NCI-H1048 (cell line): ENCODE data around the gene SKAP2.

Experiments
- DNase-seq: peaks from one replicate; lab custom pipeline; 2025; lab: John Stamatoyannopoulos, UW

Gene SKAP2

DNA sequence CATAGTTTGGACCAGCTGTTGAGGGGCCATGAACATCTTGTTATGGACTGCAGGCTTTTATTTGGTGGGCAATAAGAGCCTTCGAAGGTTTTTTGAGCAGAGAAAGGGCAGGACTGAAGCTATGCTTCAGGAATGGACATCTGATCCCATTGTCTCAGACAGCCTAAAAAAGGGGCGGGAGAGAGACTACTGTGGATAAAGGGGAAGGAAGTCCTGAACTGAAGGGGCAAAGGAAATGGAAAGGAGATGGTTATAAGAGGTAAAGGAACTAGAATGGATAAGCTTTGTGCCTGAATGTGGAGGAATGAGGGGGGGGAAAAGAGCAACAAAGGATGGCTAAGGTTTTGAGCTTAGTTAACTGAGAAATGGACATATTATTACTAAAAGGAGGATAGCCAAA, 172.5 kb downstream of the SKAP2 start:
- DNase-seq, result no peak

- no peak for DNase-seq
Observed at GRCh38 chr7:26691406-26691805, 173.0 kb downstream of the SKAP2 start.

DNA sequence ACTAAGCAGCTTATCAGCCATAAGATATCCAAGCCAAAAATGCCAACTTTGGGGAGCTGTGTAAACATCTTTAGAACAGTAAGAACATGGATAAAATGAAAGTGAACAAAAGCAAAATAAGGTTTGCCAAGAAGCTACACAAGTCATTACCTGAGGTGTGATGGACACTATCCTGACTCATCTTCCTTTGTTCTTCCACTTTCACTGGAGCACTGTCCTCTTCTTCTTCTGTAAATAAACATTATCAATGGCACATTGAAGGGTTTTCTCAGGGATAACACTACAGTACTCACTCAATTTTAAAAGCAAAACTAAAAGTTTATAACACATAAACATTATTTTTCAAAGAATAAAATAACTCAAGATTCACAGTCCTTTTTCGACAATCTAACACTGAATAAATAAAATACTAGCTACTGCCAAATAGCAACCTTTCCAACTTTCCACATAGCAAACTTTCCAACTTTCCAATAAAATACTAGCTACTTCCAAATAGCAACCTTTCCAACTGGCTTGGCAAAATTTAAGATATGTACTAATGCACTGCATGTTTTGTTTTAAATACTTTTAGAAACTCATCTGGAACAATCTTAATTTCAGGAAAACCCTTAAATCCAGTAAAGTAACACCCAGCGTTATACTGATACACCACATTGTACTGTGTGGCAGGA, 174.1 kb downstream of the SKAP2 start:
- no peak for DNase-seq

DNA sequence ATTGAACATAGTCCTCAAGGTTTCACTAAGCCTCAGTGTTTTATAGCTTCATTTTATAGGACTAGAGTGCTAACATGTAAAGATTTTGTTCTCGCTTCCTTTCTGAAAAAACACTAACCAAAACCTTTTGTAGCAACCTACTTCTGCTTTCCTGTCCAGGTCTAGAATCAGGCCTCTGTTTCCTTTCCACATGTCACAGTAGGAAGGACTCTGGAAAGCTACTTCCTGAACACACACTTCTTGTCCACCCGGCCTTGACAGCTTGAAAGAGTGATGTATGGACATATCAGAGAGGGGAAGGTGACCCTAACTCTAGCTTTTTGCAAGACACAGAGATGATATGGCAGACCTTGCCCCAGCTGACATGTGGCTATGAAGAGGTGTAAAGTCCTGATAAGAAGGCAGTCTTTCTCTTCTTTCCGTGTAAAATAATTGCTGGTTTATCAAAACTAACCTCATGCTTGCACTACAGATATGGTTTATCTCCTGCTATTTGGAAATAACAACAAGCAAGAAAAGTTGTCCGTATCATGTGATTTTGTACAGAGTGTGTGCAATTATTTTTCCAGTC, 175.4 kb downstream of the SKAP2 start:
- DNase-seq, result no peak

GRCh38 chr7:26688388-26688787, 176.0 kb downstream of the SKAP2 start:
- DNase-seq, result no peak

DNA sequence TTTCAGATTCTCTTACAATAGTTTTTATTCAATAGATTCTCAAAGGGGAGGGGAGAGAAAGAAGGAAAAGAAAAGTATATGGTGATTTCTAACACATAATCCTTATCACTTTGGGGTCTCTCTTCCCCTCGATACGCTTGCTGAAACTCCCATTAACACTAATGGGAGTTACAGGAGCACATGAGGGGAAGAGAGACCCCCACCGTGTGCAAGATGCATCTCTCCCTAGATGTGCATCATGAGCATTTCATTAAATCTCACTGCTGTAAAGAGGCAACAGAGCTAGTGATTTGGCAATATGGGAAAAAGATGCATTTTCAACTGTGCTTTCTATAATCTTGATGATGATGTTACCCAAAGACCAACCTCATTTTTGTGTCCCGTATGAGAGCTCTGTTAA, 177.4 kb downstream of the SKAP2 start:
- no peak for DNase-seq

DNA sequence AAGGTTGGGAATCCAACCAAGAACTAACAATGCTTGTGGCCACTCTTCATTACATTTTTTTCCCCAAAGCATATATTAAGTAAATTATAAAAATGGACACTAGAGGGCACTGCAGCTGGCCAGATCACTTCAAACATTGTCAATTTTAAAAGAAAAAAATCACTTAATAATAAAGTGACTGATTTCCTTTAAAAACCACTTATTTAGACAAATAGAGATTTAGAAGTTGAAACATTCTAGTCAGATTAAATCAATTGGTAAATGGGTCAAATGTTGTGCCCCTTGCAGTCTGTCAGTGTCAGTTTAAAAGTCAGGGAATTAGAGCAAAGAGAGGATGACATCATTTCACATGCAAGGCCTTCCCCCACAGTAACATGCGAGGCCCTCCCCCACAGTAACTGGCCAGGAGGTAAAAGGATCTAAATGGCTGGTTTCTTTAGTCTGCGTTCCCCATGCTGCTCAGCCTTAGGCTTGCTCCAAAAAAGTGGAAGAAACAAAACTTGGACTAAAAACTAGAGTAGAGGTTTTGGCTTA, 177.9 kb downstream of the SKAP2 start:
- DNase-seq, result peak; percentile 13

DNA sequence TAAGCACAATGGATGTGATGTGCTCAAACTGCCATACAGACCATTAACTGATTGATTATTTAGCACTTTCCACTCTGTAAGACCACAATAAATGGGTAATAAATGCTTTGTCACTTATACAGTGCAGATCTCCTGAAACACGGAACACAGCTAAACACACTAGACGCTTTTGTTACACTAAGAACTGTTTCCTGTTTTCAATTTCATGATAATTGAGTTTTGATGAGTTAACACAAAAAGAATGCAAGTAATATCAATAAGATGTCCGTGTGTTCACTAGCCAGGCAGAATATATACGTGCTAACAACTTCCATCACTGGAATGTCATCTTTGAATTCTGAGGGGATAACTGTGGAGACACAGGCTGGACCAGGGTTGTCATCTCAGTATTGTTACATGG, 178.8 kb downstream of the SKAP2 start:
- DNase-seq, result no peak

DNA sequence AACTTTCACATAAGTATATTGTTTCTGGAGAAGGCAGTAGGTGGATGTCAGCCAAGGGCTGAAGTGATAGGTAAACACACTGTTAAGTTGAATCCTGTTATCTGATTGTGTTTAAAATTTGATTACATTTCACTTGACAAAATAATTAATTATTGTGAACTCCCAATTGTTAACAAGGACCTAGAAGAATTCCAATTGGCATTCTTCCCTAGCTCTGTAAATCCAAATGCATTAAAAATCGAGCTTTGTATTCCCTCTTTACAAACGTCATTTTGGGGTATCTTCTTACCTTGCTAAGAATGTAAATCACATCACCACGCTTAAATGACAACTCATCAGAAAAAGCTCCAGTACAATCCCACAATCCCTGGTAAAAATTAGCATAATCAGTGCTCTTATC, 179.9 kb downstream of the SKAP2 start:
- DNase-seq, result no peak

- DNase-seq, result no peak
Observed at GRCh38 chr7:26683277-26683676, 181.1 kb downstream of the SKAP2 start.

DNA sequence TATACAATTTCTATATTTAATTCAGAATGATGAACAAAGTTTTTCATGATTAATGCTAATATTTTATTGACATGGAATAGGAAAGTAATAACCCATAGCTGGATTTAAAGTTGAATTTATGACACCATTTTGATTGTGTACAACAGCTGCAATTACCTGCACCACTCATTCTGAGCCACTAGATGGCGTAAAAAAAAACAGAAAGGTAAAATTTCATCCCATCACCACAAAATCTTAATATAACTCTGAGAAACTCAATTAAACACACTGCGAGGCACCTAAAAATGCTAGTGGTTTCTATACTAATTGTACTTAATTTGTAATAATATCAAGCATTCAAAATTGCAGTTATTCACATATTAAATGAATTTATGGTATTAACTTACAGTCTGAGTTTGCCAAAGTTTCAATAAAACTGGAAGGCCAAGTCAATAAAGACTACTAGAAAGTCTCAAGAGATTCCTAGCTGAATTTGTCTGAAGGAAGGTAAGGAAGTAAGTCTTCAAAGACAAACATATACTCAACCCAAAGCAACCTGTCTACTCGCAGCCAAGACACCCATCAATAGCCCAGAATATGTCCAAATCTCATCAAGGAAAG, 182.5 kb downstream of the SKAP2 start:
- peak; percentile 27 for DNase-seq

DNA sequence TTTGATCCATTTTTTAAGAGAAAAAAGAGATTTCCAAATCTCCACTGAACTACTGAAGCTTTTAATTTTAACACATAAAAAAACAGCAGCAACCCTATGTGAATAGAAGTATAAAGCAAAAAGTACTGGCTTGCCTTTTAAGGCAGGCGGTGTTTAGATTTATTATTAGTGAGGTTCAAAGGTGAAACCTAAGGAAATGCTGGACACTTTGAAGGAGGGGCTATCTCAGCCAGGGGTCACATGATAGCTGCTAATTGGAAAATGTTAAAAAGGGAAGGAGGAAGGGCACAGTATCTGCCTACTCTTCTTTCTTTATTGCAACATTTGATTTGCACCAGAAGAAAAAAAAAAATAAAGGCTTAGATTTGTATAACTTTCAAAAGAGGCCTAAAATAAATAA, 183.8 kb downstream of the SKAP2 start:
- no peak for DNase-seq

- DNase-seq, result no peak
Observed at GRCh38 chr7:26675143-26675887, 189.1 kb downstream of the SKAP2 start.

DNA sequence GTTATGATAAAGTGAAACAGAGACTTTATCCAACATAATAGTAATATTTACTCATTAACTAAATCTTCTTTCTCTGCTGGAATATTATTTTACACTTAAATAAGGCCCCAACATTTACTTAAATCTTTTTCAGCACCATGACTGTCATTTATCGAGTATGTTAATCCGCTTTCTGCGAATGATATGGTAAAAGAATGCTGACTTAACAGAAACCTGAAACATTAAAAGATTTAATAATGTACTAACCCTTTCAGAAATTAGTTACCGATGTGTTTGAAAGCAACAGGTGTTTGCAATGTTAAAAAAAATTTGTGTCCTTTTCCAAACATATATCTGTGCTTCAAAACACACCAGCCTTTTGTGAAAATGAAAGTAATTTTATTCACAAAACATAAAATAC, 190.5 kb downstream of the SKAP2 start:
- DNase-seq, result no peak

- DNase-seq, result no peak
Observed at GRCh38 chr7:26673271-26673670, 191.1 kb downstream of the SKAP2 start.

GRCh38 chr7:26670841-26671240, 193.5 kb downstream of the SKAP2 start:
- no peak for DNase-seq

DNA sequence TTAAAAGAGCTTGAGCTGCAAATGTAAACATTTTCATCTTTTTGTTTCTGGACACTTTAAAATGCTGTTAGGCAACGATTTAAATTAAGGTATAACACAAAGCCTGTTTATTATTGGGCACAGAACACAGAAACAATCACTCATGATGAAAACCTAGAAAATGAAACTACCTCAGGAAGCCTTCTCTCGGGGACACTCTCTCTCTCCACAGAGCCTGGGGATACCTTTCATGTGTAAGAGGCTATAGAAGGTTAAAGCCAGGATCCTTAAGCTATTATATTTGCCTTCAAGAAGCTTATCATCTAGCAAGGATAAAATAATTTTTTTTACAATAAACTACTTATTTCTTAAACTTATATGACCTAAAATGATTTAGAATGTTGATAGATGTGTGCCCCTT, 194.1 kb downstream of the SKAP2 start:
- DNase-seq, result no peak

GRCh38 chr7:26668821-26669220, 195.6 kb downstream of the SKAP2 start:
- DNase-seq, result no peak

DNA sequence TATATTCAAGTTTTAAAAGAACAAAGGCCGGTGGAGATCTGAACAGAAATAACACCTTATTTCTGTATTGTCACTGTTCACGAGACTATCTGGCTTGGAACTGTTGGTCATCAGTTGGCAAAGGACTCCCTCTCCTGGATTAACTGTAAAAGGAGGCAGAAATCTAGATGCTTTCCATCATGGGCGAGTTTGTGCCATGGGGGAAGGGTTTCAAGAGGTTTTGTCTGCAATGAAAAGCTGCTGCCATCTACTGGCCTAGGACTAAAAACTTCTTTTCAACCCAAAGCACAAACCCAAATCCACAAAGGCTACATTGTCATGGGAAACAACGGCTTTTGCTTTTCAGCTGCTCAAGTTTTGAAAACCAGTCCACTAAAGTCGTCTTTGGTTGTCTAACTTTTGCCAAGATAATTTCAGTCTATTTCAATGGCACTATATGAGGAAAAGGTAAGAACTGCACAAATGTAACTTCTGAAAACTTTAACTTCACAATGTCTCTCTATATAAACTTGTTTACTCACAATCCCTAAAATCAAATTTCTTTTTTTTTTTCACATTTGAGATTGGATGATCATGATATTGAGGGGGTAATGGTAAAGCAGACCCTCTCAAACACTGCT, 196.8 kb downstream of the SKAP2 start:
- DNase-seq, result peak; percentile 83

DNA sequence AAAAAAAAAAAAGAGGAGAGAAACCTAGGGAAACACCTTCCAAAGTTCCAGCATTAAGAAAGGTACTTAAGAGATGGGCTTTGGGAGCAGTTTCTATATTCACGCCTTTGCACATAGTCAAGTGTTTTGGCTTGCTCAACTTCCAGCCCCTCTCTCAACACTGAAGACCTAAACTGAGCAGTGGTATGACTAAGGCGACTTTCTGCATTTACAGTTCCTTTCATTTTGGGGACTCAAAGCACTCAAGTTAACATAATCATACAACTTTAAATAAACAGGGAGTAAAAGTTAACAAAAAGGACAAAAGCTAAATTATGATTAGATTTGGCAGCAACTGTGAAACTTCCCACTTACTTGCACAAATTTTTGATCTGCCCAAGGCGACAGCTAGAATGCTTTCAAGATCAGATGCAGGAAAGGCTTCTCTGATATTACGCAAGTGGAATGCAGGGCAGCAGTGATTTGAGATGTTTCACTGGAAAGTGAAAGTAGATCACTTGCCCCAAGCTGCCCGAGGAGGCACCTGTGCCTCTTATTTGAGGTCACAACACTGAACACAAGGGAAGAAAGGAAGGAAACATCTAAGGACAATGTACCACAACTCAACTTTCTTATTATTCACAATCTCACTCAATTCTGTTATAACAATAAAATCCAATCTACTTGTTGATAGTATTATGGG, 199.5 kb downstream of the SKAP2 start:
- no peak for DNase-seq

DNA sequence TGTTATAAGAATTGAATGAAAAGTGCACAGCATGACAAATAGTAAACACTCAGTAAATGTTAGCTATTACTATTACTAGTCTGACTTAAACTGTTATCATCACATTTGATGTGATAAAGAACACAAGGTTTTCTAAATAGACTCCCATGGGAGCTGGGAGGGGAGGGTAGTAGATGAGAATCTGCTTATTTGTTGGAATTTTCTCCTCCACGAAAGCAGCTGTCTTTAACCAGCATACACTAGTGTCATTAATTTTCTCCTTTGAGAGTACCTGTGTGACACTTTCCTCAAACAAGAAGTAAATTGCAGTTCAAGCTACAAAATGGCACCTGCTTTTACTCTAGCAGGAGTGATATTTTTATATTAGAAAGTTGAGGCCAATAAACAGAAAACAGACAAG, 200.1 kb downstream of the SKAP2 start:
- no peak for DNase-seq

- no peak for DNase-seq
Observed at GRCh38 chr7:26663874-26664273, 200.5 kb downstream of the SKAP2 start.
